GM03348 (cell line): Measurements from ENCODE around the gene CNTN4.

Experiments
- DNase-seq: peaks from one replicate; pipeline ENCODE4 v3.0.0; 2012; ENCODE audit warnings: low spot score

The CNTN4 gene

DNA sequence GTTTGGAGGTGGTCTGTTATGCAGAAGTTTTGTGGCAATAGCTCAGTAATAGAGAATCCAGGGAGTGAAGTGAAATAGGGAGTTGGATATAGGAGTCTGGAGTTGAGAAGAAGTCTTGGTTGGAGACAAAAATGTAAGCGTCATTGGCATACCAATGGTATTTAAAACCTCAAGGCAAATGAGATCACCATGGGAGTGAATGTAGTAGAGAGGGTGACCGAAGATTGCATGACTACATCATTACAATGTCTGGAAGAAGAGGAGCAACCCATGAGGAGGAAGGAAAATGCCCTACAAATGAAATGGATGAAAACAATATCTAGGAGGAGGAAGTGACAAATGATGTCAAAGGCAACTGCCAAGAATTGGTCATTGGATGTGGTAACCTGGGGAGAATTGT lies 54.4 kb downstream of the CNTN4 start:
- no peak for DNase-seq

DNA sequence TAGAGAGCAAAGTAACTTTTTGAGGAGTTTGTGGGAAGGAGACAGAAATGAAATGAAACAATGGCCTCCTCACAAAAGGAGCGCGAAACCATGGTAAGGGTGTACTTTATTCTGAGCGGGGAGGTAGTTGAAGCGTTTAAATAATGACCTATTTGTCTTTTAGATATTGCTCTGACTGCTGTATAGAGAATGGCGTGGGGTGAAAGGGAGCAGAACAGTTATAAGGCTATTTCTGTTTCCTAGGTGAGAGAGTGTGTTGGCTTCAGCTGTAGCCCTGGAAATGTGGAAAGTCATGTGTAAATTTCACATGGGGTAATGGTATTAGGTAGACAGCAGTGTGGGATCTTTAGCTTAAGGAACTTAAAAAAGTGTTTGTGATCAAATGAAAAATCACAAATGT lies 54.9 kb downstream of the CNTN4 start:
- no peak for DNase-seq

DNA sequence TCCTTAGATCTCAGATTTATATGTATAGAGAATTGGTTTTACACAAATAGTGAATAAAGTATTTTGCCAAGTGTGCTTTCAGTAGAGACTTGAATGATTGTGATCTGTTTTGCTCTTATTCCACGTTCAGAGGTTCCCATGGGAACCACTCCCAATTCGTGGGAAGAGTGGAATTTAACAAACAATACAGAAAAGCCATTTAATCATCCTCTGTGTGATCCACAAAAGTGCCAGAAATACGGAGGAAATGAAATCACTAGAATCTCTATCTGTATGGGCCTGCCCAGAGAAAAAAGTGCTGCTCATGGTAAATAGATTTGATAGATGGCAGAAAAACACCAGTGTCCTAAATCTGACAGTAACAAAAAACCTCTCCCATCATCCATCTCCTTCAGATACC lies 56.0 kb downstream of the CNTN4 start:
- DNase-seq = no peak

DNA sequence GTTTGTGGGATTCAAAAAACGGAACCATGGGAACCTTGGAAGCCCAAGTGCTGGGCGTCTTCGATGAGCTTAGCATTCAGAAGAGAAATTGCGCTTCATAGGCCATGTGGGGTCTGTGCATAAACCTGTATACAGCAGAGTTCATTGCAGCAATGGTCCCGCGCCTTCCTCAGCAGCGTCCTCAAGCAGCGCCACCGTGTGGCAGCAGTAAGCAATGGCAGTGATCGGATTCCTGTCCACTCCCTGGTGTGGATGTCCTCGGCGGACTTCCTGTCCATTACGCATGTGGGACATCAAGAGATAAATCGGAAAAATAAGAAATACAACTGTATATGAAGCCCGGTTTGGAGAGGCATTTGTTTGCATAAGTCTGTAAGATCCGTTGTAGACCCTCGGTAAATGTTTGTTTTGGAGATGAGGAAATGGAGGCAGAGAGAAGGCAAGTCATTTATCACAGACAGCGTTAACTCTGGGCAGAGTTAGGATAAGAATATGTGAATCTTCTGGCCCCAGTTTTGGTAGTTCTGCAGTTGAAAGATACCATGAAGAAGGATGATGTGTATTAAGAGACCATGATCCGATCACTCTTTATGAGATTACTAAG lies 57.7 kb downstream of the CNTN4 start:
- no peak for DNase-seq

DNA sequence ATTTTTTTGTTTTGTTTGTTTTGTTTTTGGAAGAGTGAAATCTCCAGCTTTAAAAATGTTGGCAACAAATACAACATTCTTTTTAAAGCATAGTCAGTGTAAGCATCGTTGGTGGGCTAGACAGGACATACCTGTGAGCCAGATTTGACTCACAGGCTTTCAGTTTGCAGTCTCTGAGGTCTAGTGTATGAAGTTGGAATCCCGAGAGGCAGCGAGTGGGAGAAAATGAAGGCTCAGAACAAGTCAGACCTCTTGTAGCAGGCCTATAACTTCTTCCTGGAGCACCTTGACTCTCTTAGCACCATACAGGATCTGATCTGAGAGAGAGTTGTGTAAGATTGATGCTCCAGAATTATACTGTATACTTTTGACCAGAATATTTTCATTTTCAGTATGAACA lies 60.2 kb downstream of the CNTN4 start:
- no peak for DNase-seq

DNA sequence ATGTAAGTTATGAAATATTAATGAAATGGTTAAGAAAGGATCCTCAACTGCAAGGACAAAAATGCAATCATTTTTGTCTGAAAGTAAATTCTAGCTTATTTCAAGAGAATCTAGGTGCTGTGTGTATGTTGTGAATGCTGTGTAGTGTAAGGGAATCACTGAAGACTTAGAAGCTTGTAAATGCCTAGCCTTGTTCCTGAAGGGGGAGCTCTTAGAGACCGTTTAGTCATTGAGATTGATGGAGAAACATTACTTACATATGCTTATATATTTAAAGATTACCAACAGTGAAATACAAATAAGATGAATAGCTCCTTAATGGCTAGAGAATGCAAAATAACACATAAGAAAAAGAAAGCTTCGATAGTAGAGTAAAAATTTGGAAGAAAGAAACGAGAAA lies 67.9 kb downstream of the CNTN4 start:
- DNase-seq = no peak

DNA sequence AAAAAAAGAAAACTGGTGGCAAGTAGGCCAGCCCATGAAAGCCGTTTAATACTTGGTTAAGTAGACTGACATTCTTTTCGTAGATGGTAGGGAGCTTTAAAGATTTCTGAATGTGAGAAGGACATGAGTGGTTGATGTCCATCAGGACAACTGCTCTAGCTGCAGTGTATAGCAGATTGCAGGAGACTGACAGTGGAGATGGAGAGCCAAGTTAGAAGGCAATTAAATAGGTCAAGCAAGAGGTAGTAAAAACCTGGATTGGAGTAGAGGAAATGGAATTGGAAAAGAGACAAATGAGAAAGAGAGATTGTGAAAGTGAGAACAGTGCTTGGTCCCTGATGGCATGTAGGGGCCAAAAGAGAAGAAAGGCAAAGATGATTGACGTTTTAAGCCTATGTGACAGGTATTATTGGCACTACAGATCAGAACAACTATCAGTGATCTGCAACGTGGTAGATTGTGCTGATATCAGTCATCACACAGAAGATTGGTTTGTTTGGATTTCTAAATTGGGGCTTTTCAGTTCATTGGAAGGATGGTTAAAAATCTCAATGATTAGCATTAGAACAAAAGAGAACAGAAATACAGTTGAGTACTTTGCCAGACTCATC lies 74.0 kb downstream of the CNTN4 start:
- no peak for DNase-seq

DNA sequence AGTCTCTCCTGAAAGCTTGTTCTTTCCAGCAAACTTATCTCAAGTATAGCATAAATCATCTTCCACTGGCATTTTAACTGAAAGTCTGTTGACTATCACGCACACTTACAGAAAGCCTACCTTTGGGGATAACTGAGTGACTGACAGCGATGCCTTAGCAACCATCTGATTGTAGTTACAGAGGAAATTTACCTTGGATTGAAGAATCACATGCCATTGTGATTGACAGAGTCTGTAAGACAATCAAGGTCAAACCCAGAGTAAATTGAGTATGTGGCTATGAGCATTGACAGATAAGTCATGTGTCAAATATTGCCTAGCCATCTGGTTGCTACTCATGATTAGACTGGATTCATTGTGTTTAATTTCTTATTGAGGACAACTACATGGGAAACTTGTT lies 82.0 kb downstream of the CNTN4 start:
- DNase-seq = no peak

DNA sequence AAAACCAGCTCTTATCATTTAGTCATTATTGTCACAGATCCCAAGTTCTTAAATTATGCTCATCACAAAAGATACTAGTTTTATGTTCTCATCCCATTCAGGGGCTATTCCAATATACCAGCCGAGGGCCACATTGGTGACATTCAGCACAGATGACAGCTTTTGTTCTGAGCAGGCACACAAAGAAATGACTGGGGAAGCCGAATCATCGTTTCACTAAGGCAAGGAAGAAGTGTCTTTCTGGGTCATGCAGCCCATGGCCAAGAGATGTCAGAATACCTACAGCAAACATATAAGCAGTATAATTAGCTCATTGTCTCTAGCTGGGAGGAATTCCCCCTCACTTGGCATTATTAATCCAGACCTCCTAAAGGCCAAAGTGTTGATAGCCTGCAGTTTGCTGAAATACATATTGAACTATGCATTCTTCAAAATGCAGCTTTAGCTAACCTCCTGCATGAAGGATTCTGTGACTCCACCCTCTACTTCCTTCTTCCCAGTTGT lies 100.2 kb downstream of the CNTN4 start:
- no peak for DNase-seq

DNA sequence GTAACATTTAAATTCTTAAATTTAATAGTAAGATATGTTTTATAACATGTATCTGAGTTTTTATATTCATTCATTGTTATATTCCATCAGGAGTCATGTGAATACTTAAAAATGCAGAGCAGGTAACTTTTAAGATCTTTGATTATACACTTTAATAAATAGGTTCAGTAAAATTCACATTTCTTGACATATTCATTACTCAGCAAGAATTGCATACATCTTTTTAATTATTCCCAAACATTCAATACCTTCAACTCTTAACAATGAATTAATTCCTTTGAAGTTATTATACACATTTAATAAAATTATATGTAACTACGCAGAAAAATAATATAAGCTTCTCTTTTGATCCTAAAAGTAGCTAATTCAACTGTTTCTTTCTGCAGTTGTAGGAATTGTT lies 105.4 kb downstream of the CNTN4 start:
- no peak for DNase-seq

DNA sequence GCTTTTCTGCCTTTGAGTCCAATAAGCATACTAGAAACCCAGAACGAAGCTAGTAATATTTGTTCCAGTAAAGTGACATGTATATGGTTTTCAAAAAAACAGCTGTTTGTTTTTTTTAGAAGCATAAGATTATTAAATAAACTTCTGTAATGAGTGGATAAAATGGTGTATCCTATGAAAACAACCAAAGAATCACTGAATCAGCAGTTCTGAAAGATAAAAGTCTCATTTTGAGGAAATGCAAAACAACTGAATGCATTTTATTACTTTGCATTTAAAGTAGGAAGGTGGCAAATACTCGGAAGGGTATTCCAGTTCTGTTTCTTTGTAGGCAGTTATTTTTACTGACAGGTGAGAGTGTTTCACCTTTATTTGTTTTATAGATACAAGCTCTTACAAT lies 107.0 kb downstream of the CNTN4 start:
- no peak for DNase-seq

DNA sequence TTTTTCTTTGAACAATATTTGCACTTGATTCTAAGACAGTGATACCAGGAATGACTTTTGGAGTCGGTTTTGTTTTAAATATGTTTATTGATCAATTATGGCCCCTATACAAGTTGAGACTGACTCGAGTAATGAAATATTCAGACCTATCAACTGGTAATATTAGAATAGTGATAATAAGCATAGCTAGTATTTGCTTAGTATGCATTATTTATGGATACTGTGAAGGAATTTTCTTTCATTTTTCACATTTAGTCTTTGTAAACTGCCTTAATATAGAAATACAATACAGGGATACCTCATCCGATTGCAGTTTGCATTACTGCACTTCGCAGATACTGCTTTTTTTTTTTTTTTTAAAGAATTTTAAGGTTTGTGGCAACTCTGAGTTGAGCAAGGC lies 107.9 kb downstream of the CNTN4 start:
- DNase-seq = no peak

DNA sequence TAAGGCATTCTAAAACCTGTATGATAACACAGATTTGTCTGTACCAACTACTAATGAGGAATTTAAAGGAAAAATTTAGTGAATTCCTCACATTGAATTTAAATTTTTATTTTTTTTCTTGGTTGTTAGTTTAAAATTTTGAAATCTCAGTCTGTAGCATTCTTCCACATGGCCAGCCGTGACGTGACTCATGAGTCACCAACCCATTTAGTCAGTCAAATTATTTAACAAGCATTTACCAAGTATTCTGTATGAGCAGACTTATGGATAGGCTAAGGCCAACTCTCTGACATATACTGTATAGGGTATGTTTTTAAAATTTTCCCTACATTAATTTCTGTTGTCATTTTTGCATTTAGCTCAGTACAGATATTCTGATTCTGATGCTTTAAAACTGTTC lies 112.9 kb downstream of the CNTN4 start:
- no peak for DNase-seq

DNA sequence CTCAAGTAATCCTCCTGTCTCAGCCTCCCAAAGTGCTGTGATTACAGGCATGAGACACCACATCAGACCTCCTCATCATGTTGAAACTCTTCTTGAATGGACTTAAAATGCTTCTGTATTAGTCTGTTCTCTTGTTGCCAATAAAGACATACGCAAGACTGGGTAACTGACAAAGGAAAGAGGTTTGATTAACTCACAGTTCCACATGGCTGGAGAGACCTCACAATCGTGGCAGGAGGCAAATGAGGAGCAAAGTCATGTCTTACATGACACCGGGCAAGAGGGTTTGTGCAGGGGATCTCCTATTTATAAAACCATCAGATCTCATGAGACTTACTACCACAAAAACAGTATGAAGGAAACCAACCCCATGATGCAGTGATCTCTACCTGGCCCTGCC lies 113.5 kb downstream of the CNTN4 start:
- no peak for DNase-seq

DNA sequence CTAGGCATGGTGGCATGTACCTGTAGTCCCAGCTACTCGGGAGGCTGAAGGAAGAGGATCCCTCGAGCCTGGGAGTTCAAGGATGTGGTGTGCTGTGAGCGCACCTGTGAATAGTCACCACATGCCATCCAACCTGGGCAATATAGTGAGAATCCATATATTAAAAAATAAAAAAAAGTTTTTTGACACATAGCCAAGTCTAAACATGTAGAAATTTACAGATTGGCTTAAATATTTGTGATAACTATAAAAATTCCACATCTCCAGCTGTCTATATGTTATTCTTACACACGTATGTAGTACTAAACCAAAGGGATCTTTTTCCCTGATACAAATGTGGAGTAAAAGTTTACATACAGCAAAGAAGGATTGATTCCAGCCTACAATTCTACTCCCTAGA lies 119.7 kb downstream of the CNTN4 start:
- DNase-seq = no peak

DNA sequence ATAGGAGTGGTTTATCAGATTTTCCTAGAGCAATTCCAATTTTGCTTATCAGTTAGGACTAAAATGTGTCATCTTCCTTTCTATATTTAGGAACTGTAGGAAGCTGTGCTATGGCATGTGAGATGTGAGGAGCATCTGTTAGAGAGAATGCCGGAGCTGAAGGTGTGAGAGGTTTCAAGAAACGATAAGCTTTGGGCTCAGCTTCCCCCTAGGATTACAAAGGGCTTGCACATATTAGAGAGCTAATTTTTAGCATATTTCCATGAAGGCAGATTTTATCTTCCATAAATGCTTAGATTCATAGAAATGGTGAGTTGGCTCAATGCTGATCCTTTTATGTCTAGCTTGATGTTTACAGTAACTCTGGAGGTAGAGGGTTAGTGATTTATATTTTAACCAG lies 120.2 kb downstream of the CNTN4 start:
- no peak for DNase-seq

DNA sequence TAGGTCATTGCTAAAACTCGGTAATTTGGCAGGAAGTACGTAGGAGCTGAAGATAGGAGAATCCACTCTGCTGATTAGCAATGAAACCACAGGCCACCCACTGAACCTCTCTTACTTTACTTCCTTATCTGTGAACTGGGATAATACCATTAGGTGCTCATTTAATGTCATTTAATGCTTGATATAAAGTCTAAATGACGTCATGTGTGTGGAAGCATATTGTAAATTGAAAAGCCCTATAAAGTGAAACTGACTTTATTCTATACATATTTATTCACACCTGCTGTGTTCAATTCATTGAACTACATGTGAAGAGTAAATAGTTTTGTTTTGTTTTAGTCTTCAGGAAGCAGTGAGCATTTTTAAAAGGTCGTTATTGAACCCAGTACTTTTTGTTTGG lies 137.5 kb downstream of the CNTN4 start:
- DNase-seq = no peak

DNA sequence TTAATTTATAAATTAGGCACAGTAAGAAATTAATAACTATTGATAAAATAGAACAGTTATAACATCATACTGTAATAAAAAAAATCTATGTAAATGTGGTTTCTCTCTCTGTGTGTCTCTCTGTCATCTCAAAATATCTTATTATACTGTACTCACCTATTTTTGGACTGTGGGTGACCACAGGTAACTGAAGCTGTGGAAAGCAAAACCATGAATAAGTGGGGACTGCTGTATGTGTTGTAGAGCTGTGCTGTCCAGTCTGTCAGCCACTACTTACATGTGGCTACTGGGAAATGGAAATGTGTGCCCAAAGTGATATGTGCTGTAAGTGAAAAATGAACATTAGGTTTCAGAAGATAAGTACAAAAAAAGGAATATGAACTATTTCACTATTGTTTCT lies 145.5 kb downstream of the CNTN4 start:
- DNase-seq = no peak

DNA sequence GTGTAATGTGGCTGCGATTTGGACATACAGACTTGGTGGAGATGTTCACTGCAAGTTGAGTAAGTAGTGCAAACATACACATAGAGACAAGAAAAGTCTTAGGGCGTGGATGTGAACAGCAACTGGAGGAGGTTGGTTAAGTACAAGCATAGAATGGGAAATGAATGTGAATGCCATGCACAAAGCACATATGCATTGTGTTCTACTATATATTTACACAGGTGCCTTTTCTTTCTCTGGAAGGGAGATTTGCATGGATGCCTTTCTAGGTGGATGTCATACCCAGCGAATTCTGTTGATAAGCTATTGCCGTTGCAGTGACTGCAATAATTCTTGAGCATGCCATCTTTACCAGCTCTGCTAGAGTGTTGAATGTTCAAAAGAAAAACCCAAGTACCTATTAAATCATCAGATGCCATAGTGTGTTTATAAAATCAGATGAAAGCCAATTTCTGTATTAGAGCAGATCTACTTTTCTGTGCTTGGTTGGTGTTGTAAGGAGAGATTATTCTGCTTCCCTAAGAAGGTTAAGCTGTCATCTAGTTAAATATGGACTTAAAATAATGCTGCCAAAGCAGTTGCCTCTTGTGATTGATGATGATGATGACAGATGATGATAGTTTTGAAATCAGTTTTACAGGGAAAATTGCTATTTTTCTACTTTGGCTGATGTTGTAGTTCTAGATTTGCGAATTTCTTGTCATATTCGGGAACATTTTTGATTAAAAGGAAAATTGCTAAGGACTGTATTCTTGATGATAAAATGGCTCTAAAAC lies 148.4 kb downstream of the CNTN4 start:
- no peak for DNase-seq

DNA sequence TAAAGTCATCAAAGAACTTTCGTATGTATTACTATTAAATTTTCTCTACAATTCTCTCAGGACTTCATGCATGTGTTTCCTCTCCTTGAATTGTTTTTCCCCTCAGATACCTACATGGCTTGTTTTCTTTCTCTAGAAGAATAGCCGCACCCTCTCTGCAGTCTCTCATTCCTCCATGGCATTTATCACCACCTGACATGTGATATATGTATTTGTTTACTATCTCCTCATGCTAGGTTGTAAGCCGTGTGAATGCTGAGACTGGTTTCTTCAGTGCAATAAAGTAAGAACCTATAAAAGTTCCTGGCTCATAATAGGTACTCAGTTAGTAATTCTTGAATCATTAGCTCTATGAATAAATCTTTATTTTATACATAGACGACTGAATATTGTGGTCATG lies 149.2 kb downstream of the CNTN4 start:
- DNase-seq = no peak

DNA sequence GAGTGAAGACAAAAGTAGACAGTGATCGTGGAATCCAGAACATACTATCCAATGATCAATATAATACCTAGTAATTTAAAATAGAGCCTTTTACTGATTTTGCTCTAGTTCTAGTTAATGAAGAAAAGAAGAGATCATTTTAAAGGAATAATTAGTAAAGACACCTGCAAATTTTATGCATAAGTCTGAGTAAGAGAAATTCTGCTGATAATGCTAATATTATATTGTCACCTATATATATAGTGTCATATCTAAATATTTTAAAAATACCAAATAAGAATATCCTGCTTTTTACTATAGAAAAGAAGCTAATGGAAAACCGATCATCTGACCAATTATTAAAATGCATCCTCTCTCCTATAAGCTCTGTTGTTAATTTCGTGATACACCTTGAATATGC lies 152.1 kb downstream of the CNTN4 start:
- DNase-seq = no peak

DNA sequence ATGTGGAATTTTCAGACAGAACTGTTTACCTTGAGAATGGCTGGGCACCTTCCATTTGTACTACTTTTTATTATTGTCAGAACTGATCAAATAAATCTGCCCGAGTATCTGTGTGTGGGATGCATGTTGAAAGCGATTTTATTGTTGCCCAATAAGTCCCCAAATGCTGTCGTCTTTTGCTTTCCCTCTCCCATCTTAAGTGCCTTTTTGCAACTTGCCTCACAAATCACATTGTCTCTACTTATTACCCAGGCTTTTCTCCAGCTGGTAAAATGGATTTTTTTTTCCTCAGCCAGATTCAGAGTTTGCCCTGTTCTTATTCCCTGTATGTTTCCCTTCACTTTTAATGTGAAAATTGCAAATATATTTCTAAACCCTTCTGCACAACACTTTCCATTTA lies 163.1 kb downstream of the CNTN4 start:
- DNase-seq = no peak

DNA sequence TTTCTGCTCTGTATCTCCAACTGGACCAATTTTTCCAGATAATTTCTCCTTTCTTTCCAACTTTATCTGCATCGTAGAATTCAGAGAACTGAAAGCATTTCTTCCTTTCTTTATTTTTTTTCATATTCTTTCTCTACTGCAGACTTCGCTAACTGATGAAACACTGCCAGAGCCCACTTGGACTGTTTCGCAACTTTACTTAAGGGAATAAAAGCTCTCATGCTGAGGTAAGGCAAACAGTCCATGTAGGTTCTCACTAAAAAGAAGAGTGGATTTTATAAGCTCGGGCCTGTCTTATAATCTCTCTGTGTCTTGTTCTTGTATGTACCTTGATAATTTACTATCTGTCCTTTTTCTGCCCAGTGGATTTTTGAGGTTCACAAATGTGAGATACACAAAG lies 163.5 kb downstream of the CNTN4 start:
- DNase-seq = no peak

DNA sequence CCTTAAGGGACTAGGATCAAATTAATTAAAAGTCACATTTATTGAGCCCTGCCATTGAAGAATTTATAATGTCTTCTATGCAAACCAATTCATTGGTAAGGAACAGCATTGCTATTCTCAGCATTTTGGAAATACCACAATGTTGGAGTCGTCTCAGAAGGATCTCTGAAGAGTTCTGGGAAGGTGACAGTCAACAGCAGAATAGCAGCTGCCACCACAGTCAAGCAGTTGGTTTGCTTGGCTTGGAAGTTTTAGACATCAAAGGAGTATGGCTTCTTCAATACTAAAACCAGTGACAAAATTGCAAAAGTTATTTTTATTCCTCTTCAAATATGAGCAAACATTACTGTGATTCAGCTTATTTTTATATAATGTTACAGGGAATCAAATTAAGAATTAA lies 167.9 kb downstream of the CNTN4 start:
- DNase-seq = no peak
